ENCODE data around the gene MAGEL2.

Gene MAGEL2

GRCh38 chr15:23647421-23648370 lies at the start of gene MAGEL2:
TSS of gene MAGEL2 (minus strand) at chr15:23647867. CDS start at chr15:23647742, 125 bp downstream.
- no peak for DNase-seq (ENCODE audit: low read depth)

- no peak for DNase-seq (ENCODE audit: low read depth)
Observed at GRCh38 chr15:23695282-23695681, 47.6 kb upstream of the MAGEL2 start.

GRCh38 chr15:23694592-23694991 lies 46.9 kb upstream of the MAGEL2 start:
- no peak for DNase-seq (ENCODE audit: low read depth)

GRCh38 chr15:23690450-23690852 lies 42.8 kb upstream of the MAGEL2 start:
- DNase-seq (ENCODE audit: low read depth) = no peak

GRCh38 chr15:23690015-23690414 lies 42.3 kb upstream of the MAGEL2 start:
- DNase-seq (ENCODE audit: low read depth) = no peak

- no peak for DNase-seq (ENCODE audit: low read depth)
Observed at GRCh38 chr15:23687143-23687470, 39.4 kb upstream of the MAGEL2 start, which contains the start of gene NDN. TSS of gene NDN (minus strand) at chr15:23687305. CDS start at chr15:23687217, 88 bp downstream.

GRCh38 chr15:23686466-23687142 lies 38.9 kb upstream of the MAGEL2 start:
- no peak for DNase-seq (ENCODE audit: low read depth)

GRCh38 chr15:23671481-23671880 lies 23.8 kb upstream of the MAGEL2 start:
- no peak for DNase-seq (ENCODE audit: low read depth)

- DNase-seq (ENCODE audit: low read depth) = no peak
Observed at GRCh38 chr15:23670970-23671369, 23.3 kb upstream of the MAGEL2 start.

- DNase-seq (ENCODE audit: low read depth) = no peak
Observed at GRCh38 chr15:23663232-23663631, 15.6 kb upstream of the MAGEL2 start.

GRCh38 chr15:23648920-23649515 lies 1.4 kb upstream of the MAGEL2 start:
- DNase-seq (ENCODE audit: low read depth) = no peak

GRCh38 chr15:23647001-23647295 lies 719 bp downstream of the MAGEL2 start:
- no peak for DNase-seq (ENCODE audit: low read depth)

GRCh38 chr15:23646165-23647000 lies 1.3 kb downstream of the MAGEL2 start:
- no peak for DNase-seq (ENCODE audit: low read depth)

GRCh38 chr15:23645371-23646164 lies 2.1 kb downstream of the MAGEL2 start:
- DNase-seq (ENCODE audit: low read depth) = no peak

GRCh38 chr15:23644829-23645228 lies 2.8 kb downstream of the MAGEL2 start:
- no peak for DNase-seq (ENCODE audit: low read depth)

GRCh38 chr15:23642413-23643044 lies 5.1 kb downstream of the MAGEL2 start:
- DNase-seq (ENCODE audit: low read depth) = no peak

GRCh38 chr15:23634181-23634580 lies 13.5 kb downstream of the MAGEL2 start:
- no peak for DNase-seq (ENCODE audit: low read depth)

GRCh38 chr15:23629234-23629805 lies 18.3 kb downstream of the MAGEL2 start:
- no peak for DNase-seq (ENCODE audit: low read depth)

- DNase-seq (ENCODE audit: low read depth) = no peak
Observed at GRCh38 chr15:23628612-23629233, 18.9 kb downstream of the MAGEL2 start.

GRCh38 chr15:23616536-23616935 lies 31.1 kb downstream of the MAGEL2 start:
- DNase-seq (ENCODE audit: low read depth) = no peak

Measured in activated gamma-delta T cell treated with anti-CD3 and anti-CD28 coated beads, Interleukin-2, amount 50 U/mL, for 16 hours (primary cell).